Transverse colon (tissue), 4 donors: ENCODE measurements around the gene NUP93. TPM values are rescaled to one million over a fixed set of nuclear protein-coding genes. Genes with fewer than 3 reads are reported as not detected.

Experiments used
- DNase-seq: peaks from one replicate; pipeline ENCODE4 v3.0.0-alpha.2; 2019
- H3K27ac ChIP-seq, 4 donors: fragments of 200-600 bp; sonication (generic); 2 replicates each; pipeline ENCODE4 v1.5.1; 2016 to 2018; ENCODE audit warnings: inconsistent platforms in 4 of 4
- H3K27me3 ChIP-seq: fragments of 200-600 bp; sonication (generic); 2 replicates; pipeline ENCODE4 v1.5.1; 2017; ENCODE audit warnings: inconsistent platforms
- H3K36me3 ChIP-seq, 4 donors: fragments of 200-600 bp; sonication (generic); 2 replicates each; pipeline ENCODE4 v1.5.1; 2017 to 2019; ENCODE audit warnings: inconsistent platforms in 4 of 4
- H3K4me1 ChIP-seq, 4 donors: fragments of 200-600 bp; sonication (generic); 2 replicates each; pipeline ENCODE4 v1.5.1; 2017 to 2020; ENCODE audit warnings: inconsistent platforms in 4 of 4
- H3K4me3 ChIP-seq, 4 donors: fragments of 200-600 bp; sonication (generic); 1 replicate in 1 of 4; 2 replicates in 3 of 4; pipeline versions ENCODE4 v1.5.1 to v1.6.1; 2017 to 2019; ENCODE audit warnings: inconsistent platforms in 4 of 4
- H3K9me3 ChIP-seq, 2 donors: fragments of 200-600 bp; sonication (generic); 2 replicates each; pipeline ENCODE4 v1.5.1; 2017 to 2019; ENCODE audit warnings: inconsistent platforms in 2 of 2
- CTCF ChIP-seq, 5 experiments: fragments of 200-600 bp in 3 of 5; fragments of 450-650 bp in 2 of 5; sonication (generic) in 3 of 5; IDR thresholded peaks; 1 replicate in 2 of 5; 2 replicates in 3 of 5; pipeline ENCODE4 v1.5.1; 2016 to 2017; ENCODE audit warnings: antibody characterized with exemption in 5 of 5, inconsistent platforms in 3 of 5, mild to moderate bottlenecking in 2 of 5, moderate library complexity in 1 of 5
- EP300 ChIP-seq: sonication (generic); formaldehyde crosslinking; IDR thresholded peaks from one replicate; pipeline ENCODE4 v1.6.1; 2017; ENCODE audit warnings: antibody characterized with exemption, low read depth
- POLR2A ChIP-seq: fragments of 450-650 bp; IDR thresholded peaks from one replicate; pipeline ENCODE4 v1.6.1; 2016; ENCODE audit warnings: antibody characterized with exemption, mild to moderate bottlenecking, moderate library complexity
- POLR2AphosphoS5 ChIP-seq, 3 donors: sonication (generic); formaldehyde crosslinking; IDR thresholded peaks; one replicate each; pipeline ENCODE4 v1.6.1; 2016; ENCODE audit warnings: antibody characterized with exemption in 3 of 3
- WGBS, 2 donors: methylation state at CpG; one replicate each; pipeline ENCODE4 v1.1.5; 2018; ENCODE audit warnings: low coverage in 1 of 2; 5-methylcytosine and 5-hydroxymethylcytosine counted together
- in situ Hi-C, 4 donors: fragments of 200-750 bp; cut with MboI; loops; one replicate each; pipeline versions ENCODE4 v1.15.0 to v1.15.1; 2017; ENCODE audit warnings: low sequenced_read_pairs in 3 of 4, low pct_ligation_motif_present in 1 of 4, low pct_unique_long_range_greater_than_20kb in 1 of 4
- intact Hi-C: fragments of 100-400 bp; cut with DNase I; formaldehyde crosslinking; loops from one replicate; pipeline ENCODE4 v1.15.1; 2023; ENCODE audit warnings: low total_unique reads
- total RNA-seq, 4 donors: library from RNA; depleted of rRNA; stranded (reverse); fragments of >200 nt; gene quantifications; one replicate each; pipeline ENCODE4 v1.1.0, GENCODE V29; 2016

Gene NUP93
- total RNA-seq, 4 donors from 2014 or later: 8.6 to 42.4 (median 20.6) TPM

DNA sequence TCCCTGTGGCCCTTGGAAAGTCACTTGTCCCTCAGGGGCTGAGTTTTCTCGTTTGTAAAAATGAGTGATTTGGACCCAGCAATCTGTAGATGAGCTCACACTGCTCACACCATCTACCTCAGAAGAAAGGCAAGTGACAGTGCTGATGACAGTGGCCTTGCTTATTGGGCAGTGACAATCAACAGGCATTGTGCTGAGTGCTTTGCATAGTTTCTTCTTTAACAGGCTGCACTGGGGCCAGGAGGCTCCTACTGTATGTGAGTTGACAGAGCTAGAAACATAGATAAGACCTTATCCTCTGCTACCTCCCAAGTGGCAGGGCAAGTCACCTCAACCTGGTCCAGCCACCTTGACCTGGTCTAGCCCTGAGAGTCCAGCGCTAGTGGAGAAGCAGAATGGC is 105.4 kb downstream of the NUP93 start:
- DNase-seq: no peak
- Histone ChIP-seq H3K27ac (no peak overlapping the region), H3K27me3 (no peaks in the 10 kb centered on the region), H3K4me3 (no peak overlapping the region), H3K4me1 (no peaks in the 10 kb centered on the region), H3K36me3 (peaks cover 0 to 32% (median 13%) of the 10 kb centered on the region in 4 donors), H3K9me3 (no peaks in the 10 kb centered on the region)
- in situ Hi-C loops (no loop called here), intact Hi-C loops (no loop called here)
- 92% methylated on average over 2 of the region's 2 CpGs; no CpG with 5 or more reads in 1 of the 2 donors for WGBS, 2 donors
- TF ChIP-seq POLR2A: no peak
- no peak for TF ChIP-seq POLR2AphosphoS5 (IDR thresholded peaks at IDR 0.05)
- no peak for TF ChIP-seq CTCF (IDR thresholded peaks at IDR 0.05)

DNA sequence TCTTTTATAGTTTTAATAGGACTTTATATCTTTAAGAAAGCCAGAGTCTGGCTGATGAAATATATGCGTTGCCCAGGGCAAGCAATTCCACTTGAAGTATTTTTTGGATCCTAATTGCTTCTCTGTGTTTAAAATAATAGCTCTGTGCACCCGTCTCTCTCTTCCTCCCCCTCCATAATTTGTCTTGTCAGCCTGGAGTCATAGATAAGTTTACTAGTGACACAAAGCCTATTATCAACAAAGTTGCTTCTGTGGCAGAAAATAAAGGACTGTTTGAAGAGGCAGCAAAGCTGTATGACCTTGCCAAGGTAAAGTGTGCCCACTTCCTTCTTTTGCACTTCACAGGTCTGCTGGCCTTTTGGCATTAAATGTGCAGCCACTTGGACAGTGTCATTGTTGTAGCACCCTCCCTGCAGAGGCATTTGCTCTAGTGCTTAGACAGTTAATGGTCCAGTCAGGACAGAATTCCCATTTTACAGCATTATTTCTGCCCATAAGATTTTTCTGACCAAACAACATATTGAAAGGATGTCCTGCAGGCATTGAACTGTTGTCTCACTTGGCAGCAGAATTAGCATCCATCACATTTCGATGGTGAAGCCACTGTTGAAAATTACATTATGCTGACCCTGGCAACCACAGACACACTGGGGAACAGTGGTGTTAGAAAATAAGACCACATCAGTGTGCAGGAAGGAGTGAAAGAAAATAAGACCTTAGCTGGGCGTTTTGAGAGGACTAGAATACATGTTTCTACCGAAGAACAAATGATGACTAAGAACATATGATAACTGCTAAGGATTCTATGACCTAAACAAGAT is 106.7 kb downstream of the NUP93 start:
- no peak overlapping the region for H3K27ac ChIP-seq
- in situ Hi-C loops: no loop called here
- 82 to 95% methylated on average over 3 to 5 of the region's 5 CpGs for WGBS, 2 donors

GRCh38 chr16:56838622-56839337 is 108.9 kb downstream of the NUP93 start:
- in situ Hi-C loops: no loop called here
- intact Hi-C loops: no loop called here
- Histone ChIP-seq H3K4me1 (no peaks in the 10 kb centered on the region), H3K9me3 (no peaks in the 10 kb centered on the region), H3K36me3 (peaks cover 0 to 31% (median 10%) of the 10 kb centered on the region in 4 donors), H3K27me3 (no peaks in the 10 kb centered on the region), H3K27ac (no peak overlapping the region), H3K4me3 (no peak overlapping the region)
- DNase-seq: no peak
- WGBS, 2 donors: 87 to 91% methylated on average over 8 to 9 of the region's 9 CpGs
- TF ChIP-seq EP300: no peak
- TF ChIP-seq CTCF (IDR thresholded peaks at IDR 0.05): no peak
- TF ChIP-seq POLR2AphosphoS5 (IDR thresholded peaks at IDR 0.05): no peak
- no peak for TF ChIP-seq POLR2A

More for the DNA sequence above, 106.7 kb downstream of the NUP93 start:
- Histone ChIP-seq H3K27me3 (no peaks in the 10 kb centered on the region), H3K4me3 (no peak overlapping the region), H3K4me1 (no peaks in the 10 kb centered on the region), H3K9me3 (no peaks in the 10 kb centered on the region), H3K36me3 (peaks cover 0 to 33% (median 13%) of the 10 kb centered on the region in 4 donors)
- intact Hi-C loops: no loop called here
- no peak for TF ChIP-seq EP300
- TF ChIP-seq POLR2A: no peak
- TF ChIP-seq CTCF (IDR thresholded peaks at IDR 0.05): no peak
- no peak for TF ChIP-seq POLR2AphosphoS5 (IDR thresholded peaks at IDR 0.05)
- no peak for DNase-seq

- H3K27ac ChIP-seq: no peak overlapping the region
- H3K36me3 ChIP-seq: peaks cover 0 to 13% (median 6%) of the 10 kb centered on the region in 4 donors
- no peaks in the 10 kb centered on the region for H3K9me3 ChIP-seq
- no peaks in the 10 kb centered on the region for H3K27me3 ChIP-seq
- H3K4me3 ChIP-seq: no peak overlapping the region
- DNase-seq: no peak
- no peaks in the 10 kb centered on the region for H3K4me1 ChIP-seq
- WGBS, 2 donors: 88% methylated on average over 2 of the region's 2 CpGs; no CpG with 5 or more reads in 1 of the 2 donors
- TF ChIP-seq POLR2A: no peak
- intact Hi-C loops: no loop called here
- in situ Hi-C loops: no loop called here
Measured at GRCh38 chr16:56841233-56841632, 111.3 kb downstream of the NUP93 start.
